ENCODE measurements around the gene CSNK1A1. TPM values are rescaled to one million over a fixed set of nuclear protein-coding genes. Genes with fewer than 3 reads are reported as not detected.
A peak's percentile ranks its signal among the peaks of the same experiment; 100 is the strongest.
"Not testable (repeated sequence)": the region's sequence is repeated elsewhere in the genome, so short reads cannot be mapped to it uniquely, and the experiment has no call there.

The CSNK1A1 gene
- polyA plus RNA-seq, 1 donor, result 129 TPM

GRCh38 chr5:149537374-149537975 lies 13.8 kb downstream of the CSNK1A1 start:
- no peaks in the 10 kb centered on the region for H3K27me3 ChIP-seq (ENCODE audit: control insufficient read depth, insufficient read depth, low read length)
- H3K4me3 ChIP-seq (ENCODE audit: low read length), result no peak overlapping the region
- H3K9me3 ChIP-seq (ENCODE audit: control insufficient read depth, low read depth, low read length), result no peaks in the 10 kb centered on the region
- peaks cover 20% of the 10 kb centered on the region for H3K36me3 ChIP-seq (ENCODE audit: control insufficient read depth, insufficient read depth, low read length)
- no peak overlapping the region for H3K27ac ChIP-seq (ENCODE audit: low read length)
- no peaks in the 10 kb centered on the region for H3K4me1 ChIP-seq (ENCODE audit: control insufficient read depth, insufficient read depth, low read length)
- 100% methylated on average over 1 of the region's 1 CpG for WGBS (ENCODE audit: insufficient coverage, low lambda C conversion rate)
- DNase-seq, result no peak

GRCh38 chr5:149535787-149536186 lies 15.5 kb downstream of the CSNK1A1 start:
- H3K9me3 ChIP-seq (ENCODE audit: control insufficient read depth, low read depth, low read length); H3K4me3 ChIP-seq (ENCODE audit: low read length); H3K27me3 ChIP-seq (ENCODE audit: control insufficient read depth, insufficient read depth, low read length); DNase-seq; H3K27ac ChIP-seq (ENCODE audit: low read length); H3K4me1 ChIP-seq (ENCODE audit: control insufficient read depth, insufficient read depth, low read length): not testable (repeated sequence)
- WGBS (ENCODE audit: insufficient coverage, low lambda C conversion rate), result 100% methylated on average over 1 of the region's 6 CpGs
- peaks cover 21% of the 10 kb centered on the region for H3K36me3 ChIP-seq (ENCODE audit: control insufficient read depth, insufficient read depth, low read length)

- no peak overlapping the region for H3K27ac ChIP-seq (ENCODE audit: low read length)
- DNase-seq, result no peak
- H3K4me1 ChIP-seq (ENCODE audit: control insufficient read depth, insufficient read depth, low read length), result no peaks in the 10 kb centered on the region
- H3K36me3 ChIP-seq (ENCODE audit: control insufficient read depth, insufficient read depth, low read length), result peaks cover 10% of the 10 kb centered on the region
- WGBS (ENCODE audit: insufficient coverage, low lambda C conversion rate), result no CpG with 5 or more reads among the region's 7 CpGs
- H3K9me3 ChIP-seq (ENCODE audit: control insufficient read depth, low read depth, low read length), result no peaks in the 10 kb centered on the region
- no peak overlapping the region for H3K4me3 ChIP-seq (ENCODE audit: low read length)
- H3K27me3 ChIP-seq (ENCODE audit: control insufficient read depth, insufficient read depth, low read length), result no peaks in the 10 kb centered on the region
Observed at GRCh38 chr5:149532413-149532812, 18.8 kb downstream of the CSNK1A1 start.

GRCh38 chr5:149529463-149529862 lies 21.8 kb downstream of the CSNK1A1 start:
- Histone ChIP-seq H3K36me3 (ENCODE audit: control insufficient read depth, insufficient read depth, low read length) (peaks cover 3% of the 10 kb centered on the region), H3K9me3 (ENCODE audit: control insufficient read depth, low read depth, low read length) (no peaks in the 10 kb centered on the region), H3K4me1 (ENCODE audit: control insufficient read depth, insufficient read depth, low read length) (no peaks in the 10 kb centered on the region), H3K4me3 (ENCODE audit: low read length) (no peak overlapping the region), H3K27me3 (ENCODE audit: control insufficient read depth, insufficient read depth, low read length) (no peaks in the 10 kb centered on the region), H3K27ac (ENCODE audit: low read length) (no peak overlapping the region)
- DNase-seq, result no peak

- Histone ChIP-seq H3K9me3 (ENCODE audit: control insufficient read depth, low read depth, low read length) (no peaks in the 10 kb centered on the region), H3K27ac (ENCODE audit: low read length) (no peak overlapping the region), H3K4me1 (ENCODE audit: control insufficient read depth, insufficient read depth, low read length) (no peaks in the 10 kb centered on the region), H3K4me3 (ENCODE audit: low read length) (no peak overlapping the region), H3K36me3 (ENCODE audit: control insufficient read depth, insufficient read depth, low read length) (peaks cover 6% of the 10 kb centered on the region), H3K27me3 (ENCODE audit: control insufficient read depth, insufficient read depth, low read length) (no peaks in the 10 kb centered on the region)
- 78% methylated on average over 4 of the region's 4 CpGs for WGBS (ENCODE audit: insufficient coverage, low lambda C conversion rate)
- DNase-seq, result no peak
Observed at GRCh38 chr5:149528281-149529060, 22.8 kb downstream of the CSNK1A1 start.

- Histone ChIP-seq H3K4me3 (ENCODE audit: low read length) (no peak overlapping the region), H3K4me1 (ENCODE audit: control insufficient read depth, insufficient read depth, low read length) (no peaks in the 10 kb centered on the region), H3K36me3 (ENCODE audit: control insufficient read depth, insufficient read depth, low read length) (peaks cover 13% of the 10 kb centered on the region), H3K9me3 (ENCODE audit: control insufficient read depth, low read depth, low read length) (no peaks in the 10 kb centered on the region), H3K27me3 (ENCODE audit: control insufficient read depth, insufficient read depth, low read length) (no peaks in the 10 kb centered on the region), H3K27ac (ENCODE audit: low read length) (no peak overlapping the region)
- no CpG with 5 or more reads among the region's 12 CpGs for WGBS (ENCODE audit: insufficient coverage, low lambda C conversion rate)
- no peak for DNase-seq
Observed at GRCh38 chr5:149526845-149527590, 24.2 kb downstream of the CSNK1A1 start.

- WGBS (ENCODE audit: insufficient coverage, low lambda C conversion rate), result 100% methylated on average over 1 of the region's 15 CpGs
- DNase-seq, result no peak
- Histone ChIP-seq H3K27ac (ENCODE audit: low read length) (no peak overlapping the region), H3K9me3 (ENCODE audit: control insufficient read depth, low read depth, low read length) (no peaks in the 10 kb centered on the region), H3K27me3 (ENCODE audit: control insufficient read depth, insufficient read depth, low read length) (no peaks in the 10 kb centered on the region), H3K4me1 (ENCODE audit: control insufficient read depth, insufficient read depth, low read length) (peaks cover 11% of the 10 kb centered on the region), H3K4me3 (ENCODE audit: low read length) (no peak overlapping the region), H3K36me3 (ENCODE audit: control insufficient read depth, insufficient read depth, low read length) (peaks cover 26% of the 10 kb centered on the region)
Observed at GRCh38 chr5:149521739-149522685, 29.2 kb downstream of the CSNK1A1 start.

GRCh38 chr5:149519601-149520000 lies 31.6 kb downstream of the CSNK1A1 start:
- Histone ChIP-seq H3K27ac (ENCODE audit: low read length) (peak overlapping the region; percentile 31), H3K4me1 (ENCODE audit: control insufficient read depth, insufficient read depth, low read length) (peaks cover 11% of the 10 kb centered on the region)

GRCh38 chr5:149518620-149519019 lies 32.6 kb downstream of the CSNK1A1 start:
- WGBS (ENCODE audit: insufficient coverage, low lambda C conversion rate), result 58% methylated on average over 2 of the region's 3 CpGs
- no peak overlapping the region for H3K4me3 ChIP-seq (ENCODE audit: low read length)
- H3K36me3 ChIP-seq (ENCODE audit: control insufficient read depth, insufficient read depth, low read length), result peaks cover 26% of the 10 kb centered on the region
- H3K4me1 ChIP-seq (ENCODE audit: control insufficient read depth, insufficient read depth, low read length), result peaks cover 11% of the 10 kb centered on the region
- H3K9me3 ChIP-seq (ENCODE audit: control insufficient read depth, low read depth, low read length), result no peaks in the 10 kb centered on the region
- no peak for DNase-seq
- H3K27me3 ChIP-seq (ENCODE audit: control insufficient read depth, insufficient read depth, low read length), result no peaks in the 10 kb centered on the region
- H3K27ac ChIP-seq (ENCODE audit: low read length), result no peak overlapping the region

More at GRCh38 chr5:149519601-149520000, 31.6 kb downstream of the CSNK1A1 start:
- H3K4me3 ChIP-seq (ENCODE audit: low read length), result no peak overlapping the region
- H3K27me3 ChIP-seq (ENCODE audit: control insufficient read depth, insufficient read depth, low read length), result no peaks in the 10 kb centered on the region
- H3K36me3 ChIP-seq (ENCODE audit: control insufficient read depth, insufficient read depth, low read length), result peaks cover 26% of the 10 kb centered on the region
- peak in 1 of 2 donors; percentile 18 for DNase-seq
- H3K9me3 ChIP-seq (ENCODE audit: control insufficient read depth, low read depth, low read length), result no peaks in the 10 kb centered on the region

All from large intestine (tissue), 3 donors.